ENCODE results near the gene KAZN. TPM values are rescaled to one million over a fixed set of nuclear protein-coding genes. Genes with fewer than 3 reads are reported as not detected.

The KAZN gene
- polyA plus RNA-seq, 1 donor from 2014 or later: 20.6 TPM

GRCh38 chr1:14810595-14811361, 212.3 kb downstream of the KAZN start:
- Histone ChIP-seq H3K79me2 (replicated peaks; ENCODE audit: insufficient read depth, low read length) (no peaks in the 10 kb centered on the region), H3K27ac (ENCODE audit: low read length) (no peak overlapping the region), H3K27me3 (ENCODE audit: insufficient read depth, low read depth, low read length) (no peaks in the 10 kb centered on the region), H3F3A (ENCODE audit: insufficient read depth, low read length, poor library complexity, severe bottlenecking) (no peaks in the 10 kb centered on the region), H3K9ac (ENCODE audit: low read length) (no peak overlapping the region), H3K36me3 (ENCODE audit: insufficient read depth, low read length) (no peaks in the 10 kb centered on the region), H3K9me2 (ENCODE audit: insufficient read depth, low read length) (no peaks in the 10 kb centered on the region), H4K20me1 (ENCODE audit: insufficient read depth) (no peaks in the 10 kb centered on the region), H2AFZ (ENCODE audit: low read depth, low read length) (no peak overlapping the region), H3K9me3 (ENCODE audit: low read length) (peaks cover 10% of the 10 kb centered on the region), H3K4me2 (ENCODE audit: low read length) (no peak overlapping the region), H3K4me3 (ENCODE audit: low read length) (no peak overlapping the region)
- no peak for TF ChIP-seq RAD21 (conservative IDR thresholded peaks at IDR 0.05)
- no peak for TF ChIP-seq EP300 (conservative IDR thresholded peaks at IDR 0.05; ENCODE audit: poor library complexity, severe bottlenecking)
- no peak for TF ChIP-seq EZH2 (IDR thresholded peaks at IDR 0.05; ENCODE audit: borderline replicate concordance, insufficient read depth, low read length, poor library complexity, severe bottlenecking)
- TF ChIP-seq MXI1 (conservative IDR thresholded peaks at IDR 0.05; ENCODE audit: poor library complexity, severe bottlenecking): no peak
- no peak for TF ChIP-seq TAF1 (IDR thresholded peaks at IDR 0.05; ENCODE audit: low read depth)
- no peak for TF ChIP-seq CTCF (IDR thresholded peaks at IDR 0.05; ENCODE audit: poor library complexity, severe bottlenecking)
- TF ChIP-seq POLR2AphosphoS5 (IDR thresholded peaks at IDR 0.05): no peak
- TF ChIP-seq SMC3 (conservative IDR thresholded peaks at IDR 0.05; ENCODE audit: poor library complexity): no peak
- no peak for TF ChIP-seq REST (IDR thresholded peaks at IDR 0.05; ENCODE audit: borderline replicate concordance)

GRCh38 chr1:14811573-14811972, 213.1 kb downstream of the KAZN start:
- Histone ChIP-seq H3K4me3 (ENCODE audit: low read length) (no peak overlapping the region), H2AFZ (ENCODE audit: low read depth, low read length) (no peak overlapping the region), H3K9me2 (ENCODE audit: insufficient read depth, low read length) (no peaks in the 10 kb centered on the region), H4K20me1 (ENCODE audit: insufficient read depth) (no peaks in the 10 kb centered on the region), H3K27ac (ENCODE audit: low read length) (no peak overlapping the region), H3K4me2 (ENCODE audit: low read length) (no peak overlapping the region), H3K9me3 (ENCODE audit: low read length) (peaks cover 5% of the 10 kb centered on the region), H3K79me2 (replicated peaks; ENCODE audit: insufficient read depth, low read length) (no peaks in the 10 kb centered on the region), H3K9ac (ENCODE audit: low read length) (no peak overlapping the region), H3K36me3 (ENCODE audit: insufficient read depth, low read length) (no peaks in the 10 kb centered on the region), H3K27me3 (ENCODE audit: insufficient read depth, low read depth, low read length) (no peaks in the 10 kb centered on the region), H3F3A (ENCODE audit: insufficient read depth, low read length, poor library complexity, severe bottlenecking) (no peaks in the 10 kb centered on the region)
- TF ChIP-seq REST (IDR thresholded peaks at IDR 0.05; ENCODE audit: borderline replicate concordance) (no peak), MXI1 (conservative IDR thresholded peaks at IDR 0.05; ENCODE audit: poor library complexity, severe bottlenecking) (no peak), SMC3 (conservative IDR thresholded peaks at IDR 0.05; ENCODE audit: poor library complexity) (no peak), POLR2AphosphoS5 (IDR thresholded peaks at IDR 0.05) (no peak), CTCF (IDR thresholded peaks at IDR 0.05; ENCODE audit: poor library complexity, severe bottlenecking) (no peak), EZH2 (IDR thresholded peaks at IDR 0.05; ENCODE audit: borderline replicate concordance, insufficient read depth, low read length, poor library complexity, severe bottlenecking) (no peak), EP300 (conservative IDR thresholded peaks at IDR 0.05; ENCODE audit: poor library complexity, severe bottlenecking) (no peak), TAF1 (IDR thresholded peaks at IDR 0.05; ENCODE audit: low read depth) (no peak), RAD21 (conservative IDR thresholded peaks at IDR 0.05) (no peak)
